Stimulated activated CD4-positive, alpha-beta T cell treated with anti-CD3 and anti-CD28 coated beads, Interleukin-4, amount 100 ng/mL, for 1 hour (primary cell): ENCODE data around the gene NAA80.
"Not testable (repeated sequence)": the region's sequence is repeated elsewhere in the genome, so short reads cannot be mapped to it uniquely, and the experiment has no call there.

Experiments
- DNase-seq: peaks from one replicate; pipeline ENCODE4 v3.0.0-alpha.2; 2020

The NAA80 gene

DNA sequence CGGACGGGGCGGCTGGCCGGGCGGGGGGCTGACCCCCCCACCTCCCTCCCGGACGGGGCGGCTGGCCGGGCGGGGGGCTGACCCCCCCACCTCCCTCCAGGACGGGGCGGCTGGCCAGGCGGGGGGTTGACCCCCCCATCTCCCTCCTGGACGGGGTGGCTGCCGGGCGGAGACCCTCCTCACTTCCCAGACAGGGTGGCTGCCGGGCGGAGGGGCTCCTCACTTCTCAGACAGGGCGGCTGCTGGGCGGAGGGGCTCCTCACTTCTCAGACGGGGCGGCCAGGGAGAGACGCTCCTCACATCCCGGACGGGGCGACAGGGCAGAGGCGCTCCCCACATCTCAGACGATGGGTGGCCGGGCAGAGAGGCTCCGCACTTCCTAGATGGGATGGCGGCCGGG is 12.8 kb upstream of the NAA80 start:
- not testable (repeated sequence) for DNase-seq

DNA sequence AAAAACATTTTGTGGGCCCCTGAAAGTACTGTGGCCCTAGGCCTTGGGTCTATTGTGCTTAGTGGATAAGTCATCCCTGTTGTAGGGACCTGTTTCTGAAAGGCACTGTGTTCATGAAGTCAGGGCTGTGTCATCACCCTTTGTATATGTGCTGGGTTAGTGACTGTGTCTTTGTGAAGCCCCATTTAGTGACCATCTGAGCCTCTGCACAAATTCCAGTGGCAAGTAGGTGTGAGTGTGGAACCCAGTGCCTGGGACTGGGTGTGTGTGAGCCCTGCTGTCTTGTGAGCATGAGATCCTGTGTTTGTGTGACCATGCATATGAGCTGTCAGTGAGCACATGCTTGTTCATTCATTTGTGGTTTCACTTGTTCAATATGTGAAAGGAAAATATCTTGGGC is 5.4 kb upstream of the NAA80 start:
- DNase-seq = no peak

DNA sequence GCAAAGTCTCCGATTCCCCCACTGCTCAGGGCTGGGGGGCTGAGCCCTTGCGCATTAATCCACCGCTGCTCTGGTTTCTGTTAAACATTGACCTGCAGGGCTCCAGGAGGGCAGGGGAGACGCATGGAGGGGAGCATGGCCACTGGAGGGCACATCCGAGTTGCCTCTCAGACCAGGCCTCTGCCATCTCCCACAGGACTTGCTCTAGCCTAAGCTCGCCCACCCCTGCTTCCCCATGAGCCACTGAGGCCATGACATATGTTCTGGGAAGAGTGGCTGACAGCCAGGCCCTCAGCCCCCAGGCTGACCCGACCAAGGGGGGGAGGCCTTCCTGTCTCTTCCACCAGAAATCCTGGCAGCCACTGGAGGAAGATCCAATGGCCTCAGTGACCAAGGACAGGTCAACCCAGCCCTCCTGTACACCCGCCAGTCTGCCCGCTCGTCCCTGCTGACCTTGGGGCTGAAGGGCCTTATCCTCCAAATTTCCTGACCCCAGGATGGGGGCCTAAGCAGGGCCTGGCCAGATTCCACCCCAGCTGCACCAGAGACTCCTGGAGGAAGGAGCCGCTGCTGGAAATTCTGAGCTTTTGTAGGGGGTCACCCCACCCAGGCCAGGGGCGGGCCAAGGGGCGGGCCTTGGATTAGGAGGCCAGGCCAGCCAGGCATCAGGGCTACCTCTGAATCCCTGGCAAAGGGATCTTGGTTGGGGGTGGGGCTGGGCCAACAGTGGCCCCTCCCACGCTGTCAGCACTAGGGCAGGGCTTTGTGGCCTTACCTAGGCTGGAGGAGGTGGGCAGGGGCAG is 4.0 kb upstream of the NAA80 start, which contains the start of gene HYAL1:
Gene HYAL1 (minus strand): TSS at position 562 of the 803 bp plus-strand sequence. CDS start 618 bp downstream, outside the sequence.
- no peak for DNase-seq

DNA sequence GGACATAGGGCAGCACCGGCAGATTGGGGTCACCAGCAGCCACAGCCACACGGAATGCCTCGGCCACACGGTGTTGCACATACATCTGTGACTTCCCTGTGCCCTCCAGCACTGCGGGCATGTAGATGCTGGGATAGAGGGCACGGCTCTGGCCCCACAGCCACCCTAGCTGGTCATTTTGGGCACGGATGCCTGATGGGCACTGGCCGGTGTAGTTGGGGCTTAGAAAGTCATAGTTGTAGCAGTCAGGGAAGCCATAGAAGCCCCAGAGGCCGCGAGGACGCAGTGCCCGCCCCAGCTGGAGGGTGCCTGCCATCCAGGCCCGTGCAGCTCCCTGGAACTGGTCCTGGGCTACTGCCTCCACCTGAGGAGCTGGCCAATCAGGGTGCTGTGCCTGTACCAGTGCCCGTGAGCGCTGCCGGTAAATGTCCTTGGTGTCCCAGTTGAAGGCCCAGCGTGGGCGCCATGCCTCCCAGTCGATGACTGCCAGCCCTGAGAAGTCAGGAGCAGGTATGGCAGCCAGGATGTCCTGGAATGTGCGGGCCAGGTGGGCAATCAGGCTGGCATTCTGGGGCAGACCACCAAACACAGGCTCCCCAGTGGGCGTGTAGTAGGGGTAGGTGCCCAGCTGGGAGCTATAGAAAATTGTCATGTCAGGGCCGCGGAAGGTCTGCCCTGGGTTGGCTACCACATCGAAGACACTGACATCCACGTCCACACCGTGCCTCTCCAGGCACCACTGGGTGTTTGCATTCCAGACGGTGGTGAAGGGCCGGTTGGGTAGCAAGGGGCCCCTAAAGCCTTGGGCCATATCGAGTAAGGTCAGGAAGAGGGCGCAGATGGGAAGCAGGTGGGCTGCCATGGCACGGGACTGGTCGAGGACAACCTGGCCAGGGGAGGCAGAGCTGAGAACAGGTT is 3.1 kb upstream of the NAA80 start:
- no peak for DNase-seq

DNA sequence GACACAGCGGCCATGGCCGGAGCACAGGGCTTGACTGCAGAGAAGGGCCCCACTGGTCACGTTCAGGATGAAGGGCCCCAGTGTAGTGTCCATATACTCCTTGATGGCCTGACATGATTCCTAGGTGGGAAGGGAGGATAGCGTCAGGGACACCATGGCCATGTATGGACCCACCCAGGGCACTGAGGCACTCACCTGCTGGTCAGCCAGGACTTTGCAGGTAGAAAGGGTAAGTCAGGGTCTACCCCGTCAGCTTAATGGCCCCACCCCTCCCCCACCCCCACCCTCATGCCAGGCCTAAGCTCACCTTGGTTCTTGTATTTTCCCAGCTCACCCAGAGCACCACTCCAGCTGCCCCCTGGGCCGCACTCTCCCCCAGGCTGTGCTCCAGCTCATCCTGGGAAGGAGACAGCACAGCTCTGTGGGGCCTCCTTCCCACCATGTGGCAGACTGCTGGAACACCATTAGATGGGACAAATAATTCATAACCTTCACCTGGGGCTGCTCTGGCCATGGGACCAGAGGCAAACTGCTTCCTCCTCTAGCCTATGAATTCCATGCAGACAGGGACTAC is 1.6 kb upstream of the NAA80 start:
- DNase-seq = no peak

DNA sequence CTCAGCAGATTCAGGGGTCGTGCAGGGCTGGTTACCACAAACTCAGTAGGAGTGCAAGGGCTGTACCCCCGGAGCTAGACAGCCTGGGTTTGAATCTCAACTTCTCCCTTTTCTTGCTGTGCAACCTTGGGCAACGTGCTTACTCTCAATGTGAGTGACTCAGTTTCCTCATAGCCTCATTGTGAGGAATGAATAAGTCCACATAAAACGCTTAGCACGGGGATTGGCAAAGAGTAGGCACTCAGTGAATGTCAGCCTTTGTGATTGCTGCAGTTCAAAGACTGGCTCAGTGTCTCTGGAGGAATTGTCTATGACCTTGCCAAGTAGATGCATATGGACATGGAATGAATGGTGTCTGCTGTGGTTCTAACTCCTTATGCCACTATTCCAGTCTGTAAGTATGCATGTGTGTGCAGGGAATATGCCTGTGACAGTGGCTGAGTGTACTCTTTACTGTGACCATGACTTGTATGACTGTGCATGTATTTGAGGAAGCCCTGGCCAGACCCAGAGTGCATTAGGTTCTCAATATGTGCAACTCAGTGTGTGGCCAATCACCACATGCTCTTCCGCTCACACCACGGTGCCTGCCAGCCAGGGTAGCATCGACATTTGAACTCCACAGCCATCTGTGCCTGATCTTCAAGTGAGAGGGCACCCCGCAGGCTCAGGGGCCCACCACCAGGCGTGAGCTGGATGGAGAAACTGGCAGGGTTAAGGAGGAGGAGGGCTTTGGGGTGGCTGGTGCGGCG is 900 bp upstream of the NAA80 start:
- no peak for DNase-seq

DNA sequence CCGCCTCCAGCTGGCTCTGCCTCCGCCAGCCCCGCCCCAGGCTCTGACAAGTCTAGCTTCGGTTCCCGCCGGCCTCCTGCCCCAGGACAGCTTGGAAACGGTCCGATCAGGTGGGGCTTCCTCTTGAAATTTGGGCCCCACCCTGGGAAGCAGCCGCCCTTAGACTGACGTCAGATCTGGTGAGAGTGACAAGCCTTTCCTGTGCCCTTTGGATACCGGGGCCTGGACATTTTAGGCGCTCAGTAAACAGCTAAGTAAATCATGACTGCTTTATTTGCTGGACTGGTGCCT is 378 bp upstream of the NAA80 start:
- no peak for DNase-seq

DNA sequence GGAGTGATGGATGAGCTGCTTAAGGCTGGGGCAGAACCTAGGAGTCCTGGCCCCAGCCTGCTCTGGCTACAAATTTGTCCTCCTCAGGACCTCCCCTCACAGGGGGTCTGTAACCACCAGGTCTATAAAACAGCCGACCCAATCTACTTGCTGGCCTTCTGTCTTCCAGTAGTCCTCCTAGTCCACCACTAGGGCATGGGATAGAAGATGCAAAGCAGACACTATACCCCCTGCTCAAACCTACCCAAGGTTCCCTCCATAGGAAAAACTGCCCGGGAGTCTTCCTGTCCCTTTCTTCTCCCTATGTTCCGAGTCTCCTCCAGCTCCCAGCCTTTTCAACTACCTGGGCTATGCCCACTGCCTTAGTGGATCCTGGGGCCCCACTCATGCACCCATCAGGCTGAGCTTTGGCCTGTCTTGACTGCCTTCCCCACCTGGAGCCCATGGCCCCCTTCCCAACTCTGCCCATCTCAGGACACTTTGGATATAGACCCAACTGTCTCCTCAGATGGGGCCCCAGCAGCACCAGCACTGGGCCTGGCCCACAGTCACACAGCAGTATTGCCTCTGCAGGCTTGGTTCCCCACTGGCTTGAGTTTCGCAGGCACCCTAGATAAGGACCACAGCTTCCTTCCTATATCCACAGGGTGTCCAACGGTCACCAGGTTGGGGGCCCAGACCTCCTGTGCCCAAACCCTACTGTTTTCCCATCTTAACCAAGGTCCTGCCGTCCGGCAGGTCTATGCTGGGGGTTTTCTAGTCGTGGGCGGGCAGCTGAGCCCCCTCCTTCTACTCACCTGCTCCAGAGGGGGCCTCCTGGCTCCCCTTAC is 1.1 kb downstream of the NAA80 start:
- DNase-seq = no peak

DNA sequence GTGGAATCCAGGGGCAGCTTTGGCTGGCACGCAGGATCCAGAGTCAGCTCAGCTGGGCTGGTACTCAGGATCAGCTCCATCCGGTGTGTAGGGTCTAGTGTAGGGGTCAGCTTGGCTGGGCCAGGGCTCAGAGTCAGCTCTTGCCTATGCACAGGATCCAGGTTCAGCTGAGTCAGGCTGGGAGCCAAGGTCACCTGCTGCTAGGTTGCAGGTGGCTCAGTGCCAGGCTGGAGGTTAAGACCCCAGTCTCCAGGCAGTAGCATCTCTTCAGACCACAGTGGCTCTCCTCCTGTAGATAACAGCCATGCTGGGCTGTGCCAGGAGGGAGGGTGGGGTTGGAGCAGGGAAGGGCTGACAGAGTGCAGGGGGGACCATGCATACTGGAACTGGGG is 1.8 kb downstream of the NAA80 start:
- DNase-seq = no peak

DNA sequence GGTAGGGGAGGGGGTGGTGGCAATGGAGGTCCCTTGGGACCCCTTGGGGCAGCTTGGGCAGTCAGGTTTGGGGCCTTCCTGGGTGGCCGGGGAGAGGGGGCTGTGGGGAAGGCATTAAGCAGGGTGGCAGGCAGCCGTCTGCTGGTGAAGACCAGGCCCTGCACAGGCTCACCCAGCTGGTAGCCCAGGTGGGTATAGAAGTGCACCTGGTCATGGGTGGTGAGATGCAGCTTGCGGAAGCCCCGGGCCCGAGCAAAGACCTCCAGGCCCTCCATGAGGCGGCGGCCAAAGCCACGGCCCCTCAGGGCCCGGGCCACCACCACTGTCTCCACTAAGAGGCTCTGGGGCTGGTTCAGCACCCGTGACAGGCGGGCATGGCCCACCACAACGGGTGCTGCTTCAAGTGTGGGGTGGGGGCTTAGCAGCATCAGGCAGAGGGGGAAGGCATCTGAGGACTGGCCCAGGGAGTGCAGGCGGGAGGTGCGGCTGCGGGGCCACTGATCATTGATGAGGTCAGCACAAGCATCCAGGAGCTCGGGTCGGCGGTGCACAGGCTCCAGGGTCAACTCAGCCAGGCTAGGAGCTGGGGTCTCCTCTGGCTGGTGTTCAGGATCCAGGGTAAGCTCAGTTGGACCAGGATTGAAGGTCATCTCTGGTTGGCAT is 2.4 kb downstream of the NAA80 start:
- no peak for DNase-seq

DNA sequence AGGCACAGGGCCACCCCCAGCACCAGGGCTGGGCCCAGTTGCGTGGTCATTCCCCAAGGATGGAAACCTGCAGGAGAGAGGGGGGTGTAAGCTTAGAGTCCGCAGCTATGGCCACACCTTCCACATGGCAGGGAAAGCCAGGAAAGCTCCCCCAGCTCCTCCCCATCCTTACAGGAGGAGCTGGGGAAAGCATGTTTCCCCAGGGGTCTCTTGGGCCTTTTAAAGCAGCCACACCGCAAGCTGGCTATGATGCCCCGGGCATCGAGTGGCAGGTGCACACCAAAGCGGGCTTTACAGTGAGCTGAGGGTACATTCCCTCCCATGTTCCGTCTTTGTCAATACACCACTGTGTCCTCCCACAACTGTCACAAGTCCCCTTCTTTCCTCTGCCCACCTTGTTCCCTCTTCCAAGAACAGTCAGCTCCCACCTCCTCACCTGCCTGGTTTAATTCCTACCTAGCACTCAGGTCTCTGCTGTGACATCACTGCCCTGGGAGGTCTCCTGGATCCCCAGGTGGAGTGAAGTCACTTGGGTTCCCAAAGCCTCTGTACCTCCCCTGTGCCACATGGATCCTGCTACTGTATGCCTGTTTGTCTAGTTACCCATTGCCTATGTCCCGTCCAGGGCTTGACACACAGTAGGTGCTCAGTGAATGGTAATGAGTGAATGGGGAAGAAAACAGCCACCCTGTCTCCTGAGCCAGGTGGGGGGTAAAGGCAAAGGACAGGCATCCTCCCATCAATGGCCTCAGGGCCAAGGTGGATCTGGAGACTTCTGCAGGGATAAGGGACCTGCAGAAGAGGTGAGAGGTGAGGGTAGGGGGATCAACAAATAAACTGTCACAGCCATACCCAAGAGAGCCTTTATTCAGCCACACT is 3.4 kb downstream of the NAA80 start:
- no peak for DNase-seq

DNA sequence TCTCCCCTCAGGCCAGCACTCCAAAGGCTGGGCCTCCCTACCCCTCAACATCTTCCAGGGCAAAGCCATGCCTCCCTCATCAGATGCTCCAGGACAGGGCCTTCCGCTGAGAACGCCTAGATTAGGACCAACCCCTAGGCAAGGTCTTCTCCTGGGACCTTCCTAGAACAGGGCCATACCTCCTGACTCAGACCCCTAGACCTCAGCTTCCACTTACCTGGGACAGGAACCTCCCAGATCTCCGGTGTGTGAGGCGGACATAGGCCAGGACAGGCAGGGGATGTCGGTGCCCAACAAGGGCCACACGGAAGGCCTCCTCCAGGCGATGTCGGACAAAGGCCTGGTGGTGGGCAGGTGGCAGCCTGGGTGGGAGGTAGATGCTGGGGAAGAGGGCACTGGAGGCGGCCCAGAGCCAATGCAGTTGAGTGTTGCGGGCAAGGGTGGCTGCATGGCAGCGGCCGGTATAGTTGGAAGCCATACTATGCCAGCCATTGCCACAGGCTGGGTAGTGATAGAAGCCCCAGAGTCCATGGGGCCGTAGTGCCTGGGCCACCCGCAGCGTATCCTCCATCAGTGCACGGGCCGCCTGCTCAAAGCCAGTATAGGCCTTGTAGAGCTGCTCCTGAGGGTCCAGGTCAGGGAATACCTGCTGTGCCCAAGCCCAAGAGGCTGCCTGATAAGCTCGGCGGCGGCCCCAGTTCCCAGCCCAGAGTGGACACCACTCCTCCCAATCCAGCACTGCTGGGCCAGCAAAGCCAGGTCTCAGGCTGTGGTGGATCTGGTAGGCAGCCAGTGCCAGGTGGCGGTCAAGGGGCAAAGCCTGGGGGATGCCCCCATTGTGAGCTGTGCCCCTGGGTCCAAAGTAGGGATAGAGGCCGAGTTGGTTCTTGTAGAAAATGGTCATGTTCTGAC is 4.5 kb downstream of the NAA80 start:
- no peak for DNase-seq

DNA sequence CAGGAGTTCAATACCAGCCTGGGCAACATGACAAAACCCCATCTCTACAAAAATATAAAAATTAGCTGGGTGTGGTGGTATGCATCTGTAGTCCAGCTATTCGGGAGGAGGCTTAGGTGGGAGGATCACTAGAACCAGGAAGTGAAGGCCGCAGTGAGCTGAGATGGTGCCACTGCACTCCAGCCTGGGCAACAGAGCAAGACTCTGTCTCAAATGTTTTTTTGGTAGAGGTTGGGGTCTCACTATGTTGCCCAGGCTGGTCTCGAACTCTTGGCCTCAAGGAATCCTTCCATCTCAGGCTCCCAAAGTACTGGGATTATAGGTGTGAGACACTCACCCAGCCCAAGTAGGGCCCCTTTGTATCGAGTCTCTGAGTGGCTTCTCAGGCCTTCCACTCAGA is 5.1 kb downstream of the NAA80 start:
- no peak for DNase-seq

DNA sequence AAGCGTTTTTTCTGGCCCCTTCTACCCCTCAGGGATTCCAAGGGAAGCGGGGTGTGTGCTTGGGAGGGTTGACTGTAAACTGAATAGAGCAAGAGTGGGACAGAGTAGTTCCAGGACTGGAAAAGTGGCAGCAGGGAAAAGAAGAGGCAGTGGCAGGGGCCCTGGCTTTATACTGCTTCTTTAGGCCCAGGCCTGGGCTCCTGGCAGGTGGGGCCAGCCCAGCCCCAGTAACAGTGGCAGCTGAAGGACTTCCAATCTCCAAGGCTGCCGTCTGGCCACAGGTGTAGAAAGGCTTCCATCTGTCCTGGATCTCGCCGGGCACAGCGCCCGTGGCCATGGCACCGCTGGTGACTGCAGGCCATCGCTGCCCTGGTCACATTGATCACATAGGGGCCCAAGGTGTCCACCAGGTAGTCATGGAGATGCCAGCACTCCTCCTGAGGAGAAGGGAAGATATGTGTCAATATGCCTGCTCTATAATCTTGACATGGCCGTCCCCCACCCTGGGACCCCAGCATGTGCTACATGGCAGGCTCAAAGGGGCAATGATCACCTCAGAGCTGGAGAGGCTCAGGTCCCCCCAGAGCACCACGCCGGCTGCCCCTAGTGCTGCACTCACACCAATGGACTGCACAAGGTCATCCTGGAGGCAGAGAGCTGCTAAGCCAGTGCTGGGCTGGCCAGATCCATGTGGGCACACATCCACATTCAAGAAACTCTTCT is 6.0 kb downstream of the NAA80 start:
- no peak for DNase-seq

DNA sequence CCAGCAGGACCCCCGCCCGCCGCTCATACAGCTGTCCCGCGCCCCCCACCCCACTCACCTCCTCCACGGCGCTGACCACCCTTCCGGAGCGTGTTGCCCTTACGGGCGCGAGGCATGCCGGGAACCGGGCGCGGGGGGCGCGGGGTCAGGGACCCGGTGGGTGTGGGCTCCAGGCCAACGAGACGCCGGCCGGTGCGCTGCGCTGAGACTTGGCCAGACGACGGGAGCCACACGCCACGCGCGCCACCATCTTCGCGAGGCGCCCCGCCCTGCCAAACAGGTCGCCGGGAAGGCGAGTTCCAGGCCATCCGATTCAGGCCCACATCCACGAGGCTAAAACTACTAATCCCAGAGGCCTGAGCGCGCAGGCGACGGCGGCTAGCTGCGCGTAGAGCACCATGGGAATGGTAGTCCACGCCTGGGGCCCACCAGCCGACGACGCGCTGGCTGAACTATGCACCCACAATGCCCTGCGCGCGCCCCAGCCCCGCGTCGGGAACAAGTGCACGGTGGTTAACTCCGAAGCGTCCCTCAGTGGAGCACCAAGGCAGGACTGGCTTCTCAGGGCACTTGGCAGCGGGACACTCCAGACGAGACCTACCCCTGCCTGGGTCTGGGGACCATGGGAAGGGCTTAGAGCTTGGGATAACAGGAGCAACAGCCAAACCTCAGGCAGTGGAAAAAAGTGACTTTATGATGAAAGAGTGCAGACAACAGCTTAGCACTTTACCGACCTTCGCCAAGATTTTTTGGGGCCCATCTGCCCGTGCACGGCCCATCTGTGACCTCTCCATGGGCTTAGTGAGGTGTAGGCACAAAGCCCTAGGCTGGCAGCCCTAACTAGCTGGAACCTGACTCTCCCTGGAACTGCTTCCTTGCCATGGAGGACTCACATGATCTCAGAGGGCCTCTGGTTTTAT is 6.8 kb downstream of the NAA80 start, which contains the start of gene IFRD2:
Gene IFRD2 (minus strand): TSS at position 271 of the 920 bp plus-strand sequence. CDS start 155 bp downstream, at position 116.
- DNase-seq = peak; percentile 94

DNA sequence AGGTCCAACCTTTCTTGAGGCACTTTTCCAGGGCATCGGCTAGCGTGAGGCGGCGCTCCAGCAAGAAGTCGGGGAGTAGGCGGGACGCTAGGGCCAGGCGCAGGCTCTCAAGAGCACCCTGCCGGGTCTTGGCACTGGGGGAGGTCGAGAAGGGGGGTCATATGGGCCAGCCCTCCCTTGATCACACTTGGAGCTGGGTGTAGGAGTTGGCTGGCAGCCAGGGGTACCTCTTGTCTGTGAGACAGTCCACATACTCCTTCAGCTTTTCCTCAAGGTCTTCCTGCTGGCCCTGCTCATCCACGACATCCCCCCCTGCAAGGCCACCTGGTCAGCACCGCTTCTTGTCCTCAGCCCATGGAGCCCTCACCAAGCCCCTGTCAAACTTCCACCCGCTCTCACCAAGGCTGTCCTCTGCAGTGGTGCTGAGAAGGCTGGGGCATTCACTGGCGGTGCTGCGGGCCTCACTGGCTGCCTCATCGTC is 9.0 kb downstream of the NAA80 start:
- no peak for DNase-seq

DNA sequence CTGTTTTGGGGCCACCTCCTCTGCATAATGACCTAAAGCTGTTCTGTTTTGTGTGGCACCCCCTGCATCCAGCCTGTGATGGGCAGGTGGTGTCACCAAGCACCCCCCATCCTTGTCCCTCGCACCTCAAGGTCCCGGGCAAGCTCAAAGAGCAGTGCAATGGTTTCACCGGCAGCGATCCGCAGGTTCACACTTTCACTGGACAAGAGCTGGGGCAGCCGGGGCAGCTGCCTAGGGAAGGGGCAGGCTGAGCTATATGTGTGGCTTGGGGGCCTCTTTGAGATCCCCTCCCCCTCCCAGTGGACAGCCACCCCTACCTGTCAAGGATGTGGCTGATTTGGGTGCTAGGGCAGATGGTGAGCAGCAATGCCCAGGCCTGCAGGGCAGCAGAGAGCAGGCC is 10.1 kb downstream of the NAA80 start:
- no peak for DNase-seq
